ENCODE results near the gene PFKFB2.

GRCh38 chr1:207019161-207019560, 33.9 kb upstream of the PFKFB2 start:
- TF ChIP-seq EZH2 (IDR thresholded peaks at IDR 0.05) (no peak), POLR2AphosphoS5 (IDR thresholded peaks at IDR 0.05; ENCODE audit: borderline replicate concordance, low read depth, low read length) (no peak), FOXP2 (optimal IDR thresholded peaks at IDR 0.05; ENCODE audit: control extremely low read depth, extremely low read length, insufficient read depth) (no peak)

Data from SK-N-MC (cell line).